Prostate gland (tissue), 2 donors: Measurements from ENCODE around the gene EPB41L5. TPM values are rescaled to one million over a fixed set of nuclear protein-coding genes. Genes with fewer than 3 reads are reported as not detected.
A peak's percentile ranks its signal among the peaks of the same experiment; 100 is the strongest.

Experiments used
- DNase-seq: peaks from one replicate; pipeline ENCODE4 v3.0.0-alpha.2; 2019; ENCODE audit warnings: low spot score
- H3K27ac ChIP-seq, 2 donors: fragments of 200-600 bp; sonication (generic); 2 replicates each; pipeline ENCODE4 v1.5.1; 2017 to 2019
- H3K27me3 ChIP-seq: fragments of 200-600 bp; sonication (generic); replicated peaks from 2 replicates; pipeline ENCODE4 v1.5.1; 2019; ENCODE audit not compliant: insufficient read depth
- H3K36me3 ChIP-seq, 2 donors: fragments of 200-600 bp; sonication (generic); 1 replicate in 1 of 2; 2 replicates in 1 of 2; pipeline versions ENCODE4 v1.5.1 to v1.8.1; 2017 to 2019
- H3K4me1 ChIP-seq: fragments of 200-600 bp; sonication (generic); replicated peaks from 2 replicates; pipeline ENCODE4 v1.5.1; 2019
- H3K4me3 ChIP-seq, 2 donors: fragments of 200-600 bp; sonication (generic); 2 replicates each; pipeline ENCODE4 v1.5.1; 2017 to 2019
- H3K9me3 ChIP-seq: fragments of 200-600 bp; sonication (generic); 2 replicates; pipeline ENCODE4 v1.5.1; 2017
- CTCF ChIP-seq, 4 experiments: fragments of 200-600 bp in 2 of 4; fragments of 450-650 bp in 2 of 4; sonication (generic) in 2 of 4; IDR thresholded peaks; 1 replicate in 3 of 4; 2 replicates in 1 of 4; pipeline ENCODE4 v1.5.1; 2016 to 2019; ENCODE audit warnings: antibody characterized with exemption in 4 of 4, mild to moderate bottlenecking in 2 of 4, moderate library complexity in 2 of 4
- POLR2A ChIP-seq: fragments of 450-650 bp; IDR thresholded peaks from one replicate; pipeline ENCODE4 v1.6.1; 2016; ENCODE audit warnings: antibody characterized with exemption, mild to moderate bottlenecking
- POLR2AphosphoS5 ChIP-seq: sonication (generic); formaldehyde crosslinking; IDR thresholded peaks from one replicate; pipeline ENCODE4 v1.6.1; 2017; ENCODE audit warnings: antibody characterized with exemption
- WGBS: methylation state at CpG from one replicate; pipeline ENCODE4 v1.1.5; 2018; 5-methylcytosine and 5-hydroxymethylcytosine counted together
- intact Hi-C: fragments of 100-400 bp; cut with DNase I; formaldehyde crosslinking; loops from one replicate; pipeline ENCODE4 v1.14.2; 2022
- total RNA-seq, 2 donors: library from RNA; depleted of rRNA; stranded (reverse); fragments of >200 nt; gene quantifications; one replicate each; pipeline ENCODE4 v1.1.0, GENCODE V29; 2016

Gene EPB41L5
- total RNA-seq, 2 donors from 2014 or later, result 37.1 to 51.1 TPM

GRCh38 chr2:120162716-120163115, 149.8 kb downstream of the EPB41L5 start:
- no peak for TF ChIP-seq POLR2A
- no peak for TF ChIP-seq POLR2AphosphoS5
- no peak for TF ChIP-seq CTCF (IDR thresholded peaks at IDR 0.05)
- no peaks in the 10 kb centered on the region for H3K9me3 ChIP-seq
- no peaks in the 10 kb centered on the region for H3K4me1 ChIP-seq
- H3K36me3 ChIP-seq, result no peaks in the 10 kb centered on the region
- H3K27ac ChIP-seq, result no peak overlapping the region
- DNase-seq, result no peak
- intact Hi-C loops, result no loop called here
- WGBS, result 93% methylated on average over 5 of the region's 5 CpGs
- no peak overlapping the region for H3K4me3 ChIP-seq
- H3K27me3 ChIP-seq, result no peaks in the 10 kb centered on the region

- 97% methylated on average over 2 of the region's 2 CpGs for whole genome bisulfite sequencing
- TF ChIP-seq CTCF (IDR thresholded peaks at IDR 0.05), result no peak
- TF ChIP-seq POLR2AphosphoS5, result no peak
- no peak for TF ChIP-seq POLR2A
- no peak overlapping the region for H3K27ac ChIP-seq
- intact Hi-C loops, result no loop called here
- H3K4me1 ChIP-seq, result no peaks in the 10 kb centered on the region
- H3K36me3 ChIP-seq, result no peaks in the 10 kb centered on the region
- no peak for DNase-seq
- no peaks in the 10 kb centered on the region for H3K9me3 ChIP-seq
- H3K27me3 ChIP-seq, result no peaks in the 10 kb centered on the region
- no peak overlapping the region for H3K4me3 ChIP-seq
These were observed 154.4 kb downstream of the EPB41L5 start for GRCh38 chr2:120167272-120167671.

GRCh38 chr2:120169020-120169419, 156.1 kb downstream of the EPB41L5 start:
- Histone ChIP-seq H3K27me3 (no peaks in the 10 kb centered on the region), H3K27ac (no peak overlapping the region), H3K36me3 (no peaks in the 10 kb centered on the region), H3K9me3 (no peaks in the 10 kb centered on the region), H3K4me1 (no peaks in the 10 kb centered on the region), H3K4me3 (no peak overlapping the region)
- DNase-seq, result no peak
- intact Hi-C loops, result no loop called here
- TF ChIP-seq CTCF (IDR thresholded peaks at IDR 0.05) (no peak), POLR2A (no peak)

GRCh38 chr2:120174963-120175581, 162.2 kb downstream of the EPB41L5 start:
- H3K27ac ChIP-seq, result no peak overlapping the region
- 20% methylated on average over 6 of the region's 6 CpGs for WGBS
- H3K9me3 ChIP-seq, result no peaks in the 10 kb centered on the region
- intact Hi-C loops, result loop anchor here (2.0 kb wide), 2 partner anchors 66 to 472 kb away; no protein-coding TSS in a partner anchor
- H3K27me3 ChIP-seq, result no peaks in the 10 kb centered on the region
- TF ChIP-seq POLR2A (no peak), CTCF (IDR thresholded peaks at IDR 0.05) (peak; percentile 50 to 77 (median 74)), POLR2AphosphoS5 (no peak)
- no peaks in the 10 kb centered on the region for H3K4me1 ChIP-seq
- H3K4me3 ChIP-seq, result no peak overlapping the region
- DNase-seq, result peak; percentile 54
- H3K36me3 ChIP-seq, result no peaks in the 10 kb centered on the region

GRCh38 chr2:120176526-120176925, 163.6 kb downstream of the EPB41L5 start:
- Histone ChIP-seq H3K4me3 (no peak overlapping the region), H3K9me3 (no peaks in the 10 kb centered on the region), H3K4me1 (no peaks in the 10 kb centered on the region), H3K27ac (peak overlapping the region; percentile 27 to 65), H3K36me3 (no peaks in the 10 kb centered on the region), H3K27me3 (no peaks in the 10 kb centered on the region)
- WGBS, result 53% methylated on average over 3 of the region's 3 CpGs
- no peak for DNase-seq
- intact Hi-C loops, result loop anchor here (2.0 kb wide), 1 partner anchor 424 kb away; no protein-coding TSS in a partner anchor
- TF ChIP-seq POLR2AphosphoS5 (no peak), POLR2A (no peak), CTCF (IDR thresholded peaks at IDR 0.05) (no peak)
